Colonic mucosa (tissue), 4 donors: Measurements from ENCODE around the gene ABCA9. TPM values are rescaled to one million over a fixed set of nuclear protein-coding genes. Genes with fewer than 3 reads are reported as not detected.

Experiments used
- DNase-seq: peaks from one replicate; pipeline ENCODE4 v3.0.0-alpha.2; 2020
- H3K27ac ChIP-seq: fragments of 200-600 bp; one replicate; pipeline ENCODE4 v1.8.0; 2021
- H3K27me3 ChIP-seq: fragments of 200-600 bp; one replicate; pipeline ENCODE4 v1.8.0; 2021
- H3K36me3 ChIP-seq: fragments of 200-600 bp; one replicate; pipeline ENCODE4 v1.8.0; 2021
- H3K4me1 ChIP-seq: fragments of 200-600 bp; one replicate; pipeline ENCODE4 v1.8.0; 2021; ENCODE audit warnings: mild to moderate bottlenecking
- H3K4me3 ChIP-seq: fragments of 200-600 bp; one replicate; pipeline ENCODE4 v1.8.0; 2021
- H3K9ac ChIP-seq, 2 donors: one replicate each; pipeline ENCODE4 v1.7.0; 2013; ENCODE audit warnings: control low read depth in 2 of 2, low read depth in 2 of 2, low read length in 2 of 2
- H3K9me3 ChIP-seq: fragments of 200-600 bp; one replicate; pipeline ENCODE4 v1.8.0; 2021
- intact Hi-C: fragments of 100-400 bp; cut with DNase I; formaldehyde crosslinking; loops from one replicate; pipeline ENCODE4 v1.14.1; 2022
- total RNA-seq, 2 donors: library from RNA; stranded (reverse); fragmentation: NEBNext Ultra II Directional in 1 of 2; extraction: Animal tissue kit (Norgen Biotek cat#: 25700) in 1 of 2; gene quantifications; one replicate each; pipeline ENCODE4 v1.2.1, GENCODE V29; 2021
- TF ChIP-seq, protein P1 (sequence below): fragments of 200-600 bp; IDR thresholded peaks from one replicate; pipeline ENCODE4 v1.8.0; 2022; ENCODE audit warnings: antibody characterized with exemption, mild to moderate bottlenecking
- donor health status: healthy.
- donor health status: DM: no; HTN: no; CAD: no.
- donor health status: DM: no; HTN: no; CAD: no.

The ABCA9 gene
- total RNA-seq, 2 donors from 2014 or later, result 0.54 to 2.5 TPM

DNA sequence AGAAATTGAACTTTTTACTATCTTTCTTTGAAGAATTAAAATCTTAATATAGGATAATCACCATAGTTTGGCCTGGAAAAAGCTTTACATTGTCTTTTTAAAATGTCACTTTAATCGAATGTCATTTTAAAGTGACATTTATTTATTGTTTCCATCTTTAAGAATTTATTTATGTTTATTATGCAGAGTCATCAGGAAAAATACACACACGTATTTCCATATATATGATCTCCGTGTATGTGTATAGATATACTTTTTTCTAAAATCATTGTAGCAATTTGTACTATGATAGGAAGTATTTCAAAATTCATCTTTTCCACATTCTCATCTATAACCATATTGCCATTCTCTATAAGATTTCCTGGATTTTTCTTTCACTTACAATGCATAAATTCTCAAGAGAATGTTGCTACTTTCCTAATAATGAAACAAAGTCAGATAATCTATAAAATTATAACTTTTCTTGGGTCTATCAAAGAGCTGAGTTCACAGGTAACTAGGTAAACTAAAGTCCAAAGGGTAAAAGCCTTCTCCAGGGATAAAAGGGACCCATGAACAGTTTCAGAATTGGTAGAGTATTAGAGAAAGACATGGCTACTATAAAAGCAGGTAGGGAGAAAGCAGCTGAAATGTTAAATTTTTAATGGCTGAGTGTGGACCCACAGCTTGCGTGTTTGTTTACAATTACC lies 117.5 kb downstream of the ABCA9 start:
- no peaks in the 10 kb centered on the region for H3K36me3 ChIP-seq
- DNase-seq, result no peak
- no peak overlapping the region for H3K27ac ChIP-seq
- no peak overlapping the region for H3K9ac ChIP-seq
- H3K9me3 ChIP-seq, result no peaks in the 10 kb centered on the region
- no peaks in the 10 kb centered on the region for H3K4me1 ChIP-seq
- no peaks in the 10 kb centered on the region for H3K27me3 ChIP-seq
- TF ChIP-seq, protein P1, sequence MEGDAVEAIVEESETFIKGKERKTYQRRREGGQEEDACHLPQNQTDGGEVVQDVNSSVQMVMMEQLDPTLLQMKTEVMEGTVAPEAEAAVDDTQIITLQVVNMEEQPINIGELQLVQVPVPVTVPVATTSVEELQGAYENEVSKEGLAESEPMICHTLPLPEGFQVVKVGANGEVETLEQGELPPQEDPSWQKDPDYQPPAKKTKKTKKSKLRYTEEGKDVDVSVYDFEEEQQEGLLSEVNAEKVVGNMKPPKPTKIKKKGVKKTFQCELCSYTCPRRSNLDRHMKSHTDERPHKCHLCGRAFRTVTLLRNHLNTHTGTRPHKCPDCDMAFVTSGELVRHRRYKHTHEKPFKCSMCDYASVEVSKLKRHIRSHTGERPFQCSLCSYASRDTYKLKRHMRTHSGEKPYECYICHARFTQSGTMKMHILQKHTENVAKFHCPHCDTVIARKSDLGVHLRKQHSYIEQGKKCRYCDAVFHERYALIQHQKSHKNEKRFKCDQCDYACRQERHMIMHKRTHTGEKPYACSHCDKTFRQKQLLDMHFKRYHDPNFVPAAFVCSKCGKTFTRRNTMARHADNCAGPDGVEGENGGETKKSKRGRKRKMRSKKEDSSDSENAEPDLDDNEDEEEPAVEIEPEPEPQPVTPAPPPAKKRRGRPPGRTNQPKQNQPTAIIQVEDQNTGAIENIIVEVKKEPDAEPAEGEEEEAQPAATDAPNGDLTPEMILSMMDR, result no peak
- no peak overlapping the region for H3K4me3 ChIP-seq
- intact Hi-C loops, result no loop called here

DNA sequence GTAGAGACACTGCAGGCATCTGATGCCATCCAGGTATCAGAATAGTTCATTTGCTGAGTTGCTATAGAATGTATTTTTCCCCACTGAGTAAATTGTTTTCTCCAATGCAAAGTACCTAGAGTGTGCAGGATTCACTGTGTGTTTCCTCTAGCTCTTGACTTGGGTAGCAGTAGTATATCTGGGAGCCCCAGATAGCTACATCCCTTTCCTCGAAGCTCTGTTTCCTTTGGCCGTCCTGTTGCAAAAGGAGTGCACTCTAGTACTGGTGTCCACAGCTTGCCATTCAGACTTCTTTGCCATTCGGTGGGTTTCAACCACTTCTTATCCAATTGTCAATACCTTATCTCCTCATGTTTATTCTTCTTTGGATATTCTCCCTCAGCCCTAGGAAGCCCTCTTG lies 118.3 kb downstream of the ABCA9 start:
- no peak overlapping the region for H3K4me3 ChIP-seq
- no peaks in the 10 kb centered on the region for H3K9me3 ChIP-seq
- no peak overlapping the region for H3K9ac ChIP-seq
- H3K27ac ChIP-seq, result no peak overlapping the region
- intact Hi-C loops, result no loop called here
- H3K36me3 ChIP-seq, result no peaks in the 10 kb centered on the region
- no peak for DNase-seq
- no peaks in the 10 kb centered on the region for H3K4me1 ChIP-seq
- H3K27me3 ChIP-seq, result no peaks in the 10 kb centered on the region
- TF ChIP-seq, protein P1, result no peak

DNA sequence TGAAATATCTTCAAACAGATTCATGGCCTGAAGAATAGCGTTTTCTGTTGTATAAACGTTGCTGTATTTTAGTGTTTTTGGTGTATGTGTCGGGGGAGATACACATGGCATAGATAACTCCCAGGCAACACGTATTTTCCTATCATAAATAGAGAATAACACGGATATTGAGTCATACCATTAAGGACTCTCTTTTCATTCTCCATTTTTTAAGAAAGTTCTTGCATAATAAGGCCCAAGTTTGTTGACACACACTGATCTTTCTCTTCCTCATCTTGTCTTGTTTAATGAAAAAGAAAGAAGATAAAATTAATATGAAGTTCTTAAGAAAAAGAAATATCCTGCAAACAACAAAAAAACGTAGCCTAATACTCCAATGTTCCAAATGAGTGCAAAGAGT lies 119.0 kb downstream of the ABCA9 start:
- TF ChIP-seq, protein P1, result no peak
- H3K9me3 ChIP-seq, result no peaks in the 10 kb centered on the region
- no peak overlapping the region for H3K4me3 ChIP-seq
- H3K36me3 ChIP-seq, result no peaks in the 10 kb centered on the region
- DNase-seq, result no peak
- intact Hi-C loops, result no loop called here
- H3K27ac ChIP-seq, result no peak overlapping the region
- H3K9ac ChIP-seq, result no peak overlapping the region
- no peaks in the 10 kb centered on the region for H3K27me3 ChIP-seq
- no peaks in the 10 kb centered on the region for H3K4me1 ChIP-seq

DNA sequence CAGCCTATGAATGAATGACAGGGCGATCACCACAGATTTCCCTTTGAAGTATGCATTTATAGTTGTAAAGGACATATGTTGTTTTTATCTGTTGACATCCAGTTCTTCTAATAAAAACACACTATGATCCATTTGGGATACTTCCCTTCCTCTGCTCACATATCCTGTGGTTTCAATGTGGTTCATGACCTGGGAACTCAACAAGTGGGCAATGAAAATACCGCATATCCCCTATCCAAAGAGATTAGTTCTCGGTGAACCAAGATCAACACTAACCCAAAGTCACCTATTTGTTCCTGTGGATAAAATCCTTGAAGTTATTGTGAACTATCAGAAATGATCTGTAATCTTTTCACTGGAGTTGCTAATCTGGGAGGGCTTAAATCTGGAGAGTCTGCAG lies 121.5 kb downstream of the ABCA9 start:
- Histone ChIP-seq H3K27me3 (no peaks in the 10 kb centered on the region), H3K4me3 (no peak overlapping the region), H3K36me3 (no peaks in the 10 kb centered on the region), H3K27ac (no peak overlapping the region), H3K4me1 (no peaks in the 10 kb centered on the region), H3K9ac (no peak overlapping the region), H3K9me3 (no peaks in the 10 kb centered on the region)
- intact Hi-C loops, result no loop called here
- TF ChIP-seq, protein P1, result no peak
- no peak for DNase-seq

DNA sequence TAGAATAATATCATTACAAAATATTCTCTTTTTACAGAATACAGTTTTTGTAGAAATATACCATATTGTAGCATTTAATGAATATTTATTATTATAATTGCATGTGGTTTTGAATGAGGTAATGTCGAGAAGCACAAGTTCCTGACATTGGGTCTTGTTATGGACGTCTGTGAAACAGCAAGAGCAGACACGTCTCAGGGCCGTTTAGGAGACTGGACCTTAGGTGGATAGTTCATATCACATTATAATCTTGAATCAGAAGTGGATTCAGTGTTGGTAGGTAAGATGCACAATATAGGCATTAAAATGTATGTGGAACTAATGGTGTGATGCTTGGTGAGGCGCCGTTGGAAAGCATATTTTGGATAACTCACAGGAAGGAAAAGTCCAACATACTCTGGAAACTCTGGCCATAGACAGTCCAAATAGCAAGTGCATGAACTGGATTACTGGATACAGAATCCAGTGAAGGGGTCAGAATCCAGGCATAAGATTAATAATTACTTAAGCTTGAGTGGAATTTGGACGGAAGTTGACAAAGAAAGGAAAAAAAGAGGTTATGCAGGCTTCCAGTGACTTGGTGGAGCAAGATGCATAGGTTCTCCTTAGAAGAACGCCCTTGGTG lies 122.7 kb downstream of the ABCA9 start:
- DNase-seq, result no peak
- TF ChIP-seq, protein P1, result no peak
- no peak overlapping the region for H3K4me3 ChIP-seq
- no peaks in the 10 kb centered on the region for H3K27me3 ChIP-seq
- no peak overlapping the region for H3K9ac ChIP-seq
- H3K9me3 ChIP-seq, result no peaks in the 10 kb centered on the region
- no peak overlapping the region for H3K27ac ChIP-seq
- no peaks in the 10 kb centered on the region for H3K36me3 ChIP-seq
- intact Hi-C loops, result no loop called here
- no peaks in the 10 kb centered on the region for H3K4me1 ChIP-seq
